H9 (cell line): ENCODE results near the gene TRAF6. TPM values are rescaled to one million over a fixed set of nuclear protein-coding genes. Genes with fewer than 3 reads are reported as not detected.

ENCODE experiments used
- DNase-seq: peaks from one replicate; pipeline ENCODE4 v3.0.0-alpha.2; 2017
- H2AFZ ChIP-seq: one replicate; pipeline ENCODE4 v1.6.1; 2013; ENCODE audit warnings: mild to moderate bottlenecking, low read length, control low read depth, moderate library complexity
- H2AK5ac ChIP-seq: 2 replicates; pipeline ENCODE4 v1.6.1; 2013; ENCODE audit warnings: low read length, control low read depth, mixed read lengths; ENCODE audit not compliant: insufficient read length
- H2BK120ac ChIP-seq: one replicate; pipeline ENCODE4 v1.6.1; 2013; ENCODE audit warnings: low read depth, mild to moderate bottlenecking, low read length, control low read depth, inconsistent platforms; ENCODE audit not compliant: poor library complexity, severe bottlenecking
- H2BK12ac ChIP-seq: 2 replicates; pipeline ENCODE4 v1.6.1; 2013; ENCODE audit warnings: low read length, control low read depth, mixed read lengths, low read depth; ENCODE audit not compliant: insufficient read length
- H2BK15ac ChIP-seq: 2 replicates; pipeline ENCODE4 v1.6.1; 2013; ENCODE audit warnings: low read depth, low read length, control low read depth
- H2BK20ac ChIP-seq: one replicate; pipeline ENCODE4 v1.6.1; 2013; ENCODE audit warnings: low read depth, mild to moderate bottlenecking, low read length, control low read depth, inconsistent platforms; ENCODE audit not compliant: poor library complexity, severe bottlenecking
- H2BK5ac ChIP-seq: 2 replicates; pipeline ENCODE4 v1.6.1; 2013; ENCODE audit warnings: low read length, control low read depth, mixed read lengths; ENCODE audit not compliant: insufficient read length
- H3K14ac ChIP-seq: 2 replicates; pipeline ENCODE4 v1.6.1; 2013; ENCODE audit warnings: low read length, control low read depth; ENCODE audit not compliant: insufficient read depth
- H3K18ac ChIP-seq: 2 replicates; pipeline ENCODE4 v1.6.1; 2013; ENCODE audit warnings: low read depth, mild to moderate bottlenecking, mixed read lengths, low read length, control low read depth; ENCODE audit not compliant: insufficient read length
- H3K23ac ChIP-seq: 2 replicates; pipeline ENCODE4 v1.6.1; 2013; ENCODE audit warnings: low read length, control low read depth, mixed read lengths, low read depth; ENCODE audit not compliant: insufficient read length
- H3K23me2 ChIP-seq: 2 replicates; pipeline ENCODE4 v1.6.1; 2013; ENCODE audit warnings: low read depth, mild to moderate bottlenecking, mixed read lengths, low read length, control low read depth; ENCODE audit not compliant: insufficient read length, poor library complexity, severe bottlenecking
- H3K27ac ChIP-seq: 2 replicates; pipeline ENCODE4 v1.5.1; 2013; ENCODE audit warnings: low read length, control low read depth, mixed read lengths, low read depth; ENCODE audit not compliant: insufficient read length
- H3K27me3 ChIP-seq: 2 replicates; pipeline ENCODE4 v1.6.1; 2013; ENCODE audit warnings: low read length, control low read depth, inconsistent platforms; ENCODE audit not compliant: insufficient read depth
- H3K4ac ChIP-seq: 2 replicates; pipeline ENCODE4 v1.6.1; 2013; ENCODE audit warnings: low read depth, mild to moderate bottlenecking, control low read depth, inconsistent platforms, low read length, moderate library complexity
- H3K4me1 ChIP-seq: 2 replicates; pipeline ENCODE4 v1.6.1; 2013; ENCODE audit warnings: low read length, control low read depth, inconsistent platforms; ENCODE audit not compliant: insufficient read depth
- H3K4me2 ChIP-seq: 2 replicates; pipeline ENCODE4 v1.6.1; 2013; ENCODE audit warnings: low read length, control low read depth, mixed read lengths; ENCODE audit not compliant: insufficient read length, insufficient read depth
- H3K56ac ChIP-seq: 2 replicates; pipeline ENCODE4 v1.6.1; 2013; ENCODE audit warnings: low read depth, mild to moderate bottlenecking, mixed read lengths, low read length, control low read depth; ENCODE audit not compliant: insufficient read length
- H3K79me1 ChIP-seq: 2 replicates; pipeline ENCODE4 v1.6.1; 2013; ENCODE audit warnings: low read depth, mild to moderate bottlenecking, moderate library complexity, low read length, control low read depth, inconsistent platforms; ENCODE audit not compliant: insufficient read depth, poor library complexity, severe bottlenecking
- H3K79me2 ChIP-seq: 2 replicates; pipeline ENCODE4 v1.6.1; 2013; ENCODE audit warnings: low read length, control low read depth, inconsistent platforms; ENCODE audit not compliant: insufficient read depth
- H3K9ac ChIP-seq: 2 replicates; pipeline ENCODE4 v1.6.1; 2013; ENCODE audit warnings: low read length, control low read depth, mixed read lengths; ENCODE audit not compliant: insufficient read length; ENCODE audit errors: extremely low read depth
- H3K9me3 ChIP-seq: one replicate; pipeline ENCODE4 v1.6.1; 2013; ENCODE audit warnings: low read depth, low read length, inconsistent platforms; ENCODE audit not compliant: control insufficient read depth
- H3T11ph ChIP-seq: one replicate; pipeline ENCODE4 v1.6.1; 2013; ENCODE audit warnings: mild to moderate bottlenecking, low read length, control low read depth, inconsistent platforms
- H4K20me1 ChIP-seq: one replicate; pipeline ENCODE4 v1.6.1; 2013; ENCODE audit not compliant: control insufficient read depth, insufficient read length, insufficient read depth
- H4K5ac ChIP-seq: 2 replicates; pipeline ENCODE4 v1.6.1; 2013; ENCODE audit warnings: low read depth, mild to moderate bottlenecking, mixed read lengths, low read length, control low read depth; ENCODE audit not compliant: insufficient read length
- H4K8ac ChIP-seq: replicated peaks from 2 replicates; pipeline ENCODE4 v1.6.1; 2013; ENCODE audit warnings: low read length, control low read depth, mixed read lengths, low read depth; ENCODE audit not compliant: insufficient read length
- H4K91ac ChIP-seq: 2 replicates; pipeline ENCODE4 v1.6.1; 2013; ENCODE audit warnings: low read depth, mild to moderate bottlenecking, moderate library complexity, mixed read lengths, low read length, control low read depth; ENCODE audit not compliant: insufficient read length
- H3K27ac Mint-ChIP-seq, 3 experiments: 2 replicates in 2 of 3; 3 replicates in 1 of 3; pipeline ENCODE4 v1.8.0; 2020 to 2021; ENCODE audit warnings: mixed read lengths in 3 of 3, mild to moderate bottlenecking in 1 of 3, moderate library complexity in 1 of 3
- H3K27me3 Mint-ChIP-seq: 2 replicates; pipeline ENCODE4 v1.8.0; 2021; ENCODE audit warnings: low read depth, mild to moderate bottlenecking, moderate library complexity, mixed read lengths
- H3K36me3 Mint-ChIP-seq, 3 experiments: 2 replicates in 2 of 3; 3 replicates in 1 of 3; pipeline ENCODE4 v1.8.0; 2020 to 2021; ENCODE audit warnings: low read depth in 3 of 3, mixed read lengths in 3 of 3; ENCODE audit not compliant: insufficient read depth in 1 of 3
- H3K4me1 Mint-ChIP-seq, 2 experiments: 2 replicates each; pipeline ENCODE4 v1.8.0; 2020; ENCODE audit warnings: mixed read lengths in 2 of 2
- H3K4me3 Mint-ChIP-seq, 2 experiments: 2 replicates in 1 of 2; 3 replicates in 1 of 2; pipeline ENCODE4 v1.8.0; 2020 to 2021; ENCODE audit warnings: mild to moderate bottlenecking in 2 of 2, mixed read lengths in 2 of 2, moderate library complexity in 1 of 2
- H3K9me3 Mint-ChIP-seq, 2 experiments: 2 replicates in 1 of 2; 3 replicates in 1 of 2; pipeline ENCODE4 v1.8.0; 2020; ENCODE audit warnings: mild to moderate bottlenecking in 2 of 2, mixed read lengths in 2 of 2, moderate library complexity in 1 of 2
- WGBS: extraction: QIAGEN DNeasy Blood & Tissue Kit; methylation state at CpG from one replicate; pipeline ENCODE4 v1.1.7; 2013; ENCODE audit warnings: missing lambda C conversion rate, low lambda C conversion rate, mixed read lengths; ENCODE audit not compliant: insufficient read length; ENCODE audit errors: extremely low coverage; 5-methylcytosine and 5-hydroxymethylcytosine counted together
- total RNA-seq: library from RNA; stranded (reverse); gene quantifications from 2 replicates; pipeline ENCODE4 v1.2.1, GENCODE V29; 2021
- TF ChIP-seq, protein P1 (sequence below): fragments of 200-600 bp; sonication (generic); conservative IDR thresholded peaks from 3 replicates; pipeline ENCODE4 v1.8.0; 2021; ENCODE audit warnings: antibody characterized with exemption, mild to moderate bottlenecking

Gene TRAF6
- total RNA-seq, 1 experiment from 2014 or later: 9.9 TPM

DNA sequence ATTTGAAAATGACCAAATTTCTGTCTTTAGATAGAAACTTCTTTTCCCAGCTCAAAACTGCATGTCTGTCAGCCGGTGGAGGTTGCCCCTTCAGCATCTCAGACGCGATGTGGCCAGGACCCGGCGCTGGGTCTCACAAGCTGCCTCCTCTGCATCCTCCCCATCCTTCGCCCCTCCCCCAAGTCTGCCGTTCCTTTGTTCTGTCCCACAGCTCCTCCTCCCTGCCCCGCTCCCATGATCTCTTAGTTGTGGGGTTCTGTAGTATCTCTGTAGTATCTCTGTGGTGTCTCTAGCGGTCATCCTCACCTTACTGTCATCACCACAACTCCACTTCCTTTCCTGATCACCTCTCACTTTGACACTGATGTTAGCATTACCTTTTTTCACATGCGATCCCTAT lies 49.9 kb downstream of the TRAF6 start:
- H2BK120ac ChIP-seq: no peak overlapping the region
- DNase-seq: peak; percentile 65
- H3K23me2 ChIP-seq: no peaks in the 10 kb centered on the region
- no CpG with 5 or more reads among the region's 10 CpGs for WGBS
- H3K79me2 ChIP-seq: no peaks in the 10 kb centered on the region
- H3K9me3 ChIP-seq: no peaks in the 10 kb centered on the region
- H2AK5ac ChIP-seq: no peak overlapping the region
- H3K4ac ChIP-seq: no peak overlapping the region
- H3K4me2 ChIP-seq: no peak overlapping the region
- no peak overlapping the region for H2AFZ ChIP-seq
- H4K5ac ChIP-seq: no peak overlapping the region
- H2BK5ac ChIP-seq: no peak overlapping the region
- H2BK15ac ChIP-seq: no peak overlapping the region
- no peaks in the 10 kb centered on the region for H3K4me1 ChIP-seq
- H4K91ac ChIP-seq: no peak overlapping the region
- no peak overlapping the region for H2BK20ac ChIP-seq
- H3K56ac ChIP-seq: no peak overlapping the region
- Mint-ChIP-seq H3K27me3 (no peaks in the 10 kb centered on the region), H3K4me1 (peaks cover 19 to 22% of the 10 kb centered on the region in 2 experiments), H3K4me3 (no peak overlapping the region), H3K9me3 (no peaks in the 10 kb centered on the region), H3K27ac (no peak overlapping the region; a peak in 1 of 7 replicates), H3K36me3 (no peaks in the 10 kb centered on the region)
- H3K14ac ChIP-seq: no peak overlapping the region
- H3K18ac ChIP-seq: no peak overlapping the region
- H3K27ac ChIP-seq: no peak overlapping the region
- TF ChIP-seq, protein P1, sequence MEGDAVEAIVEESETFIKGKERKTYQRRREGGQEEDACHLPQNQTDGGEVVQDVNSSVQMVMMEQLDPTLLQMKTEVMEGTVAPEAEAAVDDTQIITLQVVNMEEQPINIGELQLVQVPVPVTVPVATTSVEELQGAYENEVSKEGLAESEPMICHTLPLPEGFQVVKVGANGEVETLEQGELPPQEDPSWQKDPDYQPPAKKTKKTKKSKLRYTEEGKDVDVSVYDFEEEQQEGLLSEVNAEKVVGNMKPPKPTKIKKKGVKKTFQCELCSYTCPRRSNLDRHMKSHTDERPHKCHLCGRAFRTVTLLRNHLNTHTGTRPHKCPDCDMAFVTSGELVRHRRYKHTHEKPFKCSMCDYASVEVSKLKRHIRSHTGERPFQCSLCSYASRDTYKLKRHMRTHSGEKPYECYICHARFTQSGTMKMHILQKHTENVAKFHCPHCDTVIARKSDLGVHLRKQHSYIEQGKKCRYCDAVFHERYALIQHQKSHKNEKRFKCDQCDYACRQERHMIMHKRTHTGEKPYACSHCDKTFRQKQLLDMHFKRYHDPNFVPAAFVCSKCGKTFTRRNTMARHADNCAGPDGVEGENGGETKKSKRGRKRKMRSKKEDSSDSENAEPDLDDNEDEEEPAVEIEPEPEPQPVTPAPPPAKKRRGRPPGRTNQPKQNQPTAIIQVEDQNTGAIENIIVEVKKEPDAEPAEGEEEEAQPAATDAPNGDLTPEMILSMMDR: no peak
- no peaks in the 10 kb centered on the region for H3K79me1 ChIP-seq
- no peak overlapping the region for H3T11ph ChIP-seq
- H4K20me1 ChIP-seq: no peaks in the 10 kb centered on the region
- H2BK12ac ChIP-seq: no peak overlapping the region
- H4K8ac ChIP-seq: no peak overlapping the region
- H3K23ac ChIP-seq: no peak overlapping the region
- H3K9ac ChIP-seq: no peak overlapping the region
- H3K27me3 ChIP-seq: no peaks in the 10 kb centered on the region
